ENCODE data around the gene UACA. TPM values are rescaled to one million over a fixed set of nuclear protein-coding genes. Genes with fewer than 3 reads are reported as not detected.
A peak's percentile ranks its signal among the peaks of the same experiment; 100 is the strongest.
"Not testable (repeated sequence)": the region's sequence is repeated elsewhere in the genome, so short reads cannot be mapped to it uniquely, and the experiment has no call there.

The UACA gene, protein sequence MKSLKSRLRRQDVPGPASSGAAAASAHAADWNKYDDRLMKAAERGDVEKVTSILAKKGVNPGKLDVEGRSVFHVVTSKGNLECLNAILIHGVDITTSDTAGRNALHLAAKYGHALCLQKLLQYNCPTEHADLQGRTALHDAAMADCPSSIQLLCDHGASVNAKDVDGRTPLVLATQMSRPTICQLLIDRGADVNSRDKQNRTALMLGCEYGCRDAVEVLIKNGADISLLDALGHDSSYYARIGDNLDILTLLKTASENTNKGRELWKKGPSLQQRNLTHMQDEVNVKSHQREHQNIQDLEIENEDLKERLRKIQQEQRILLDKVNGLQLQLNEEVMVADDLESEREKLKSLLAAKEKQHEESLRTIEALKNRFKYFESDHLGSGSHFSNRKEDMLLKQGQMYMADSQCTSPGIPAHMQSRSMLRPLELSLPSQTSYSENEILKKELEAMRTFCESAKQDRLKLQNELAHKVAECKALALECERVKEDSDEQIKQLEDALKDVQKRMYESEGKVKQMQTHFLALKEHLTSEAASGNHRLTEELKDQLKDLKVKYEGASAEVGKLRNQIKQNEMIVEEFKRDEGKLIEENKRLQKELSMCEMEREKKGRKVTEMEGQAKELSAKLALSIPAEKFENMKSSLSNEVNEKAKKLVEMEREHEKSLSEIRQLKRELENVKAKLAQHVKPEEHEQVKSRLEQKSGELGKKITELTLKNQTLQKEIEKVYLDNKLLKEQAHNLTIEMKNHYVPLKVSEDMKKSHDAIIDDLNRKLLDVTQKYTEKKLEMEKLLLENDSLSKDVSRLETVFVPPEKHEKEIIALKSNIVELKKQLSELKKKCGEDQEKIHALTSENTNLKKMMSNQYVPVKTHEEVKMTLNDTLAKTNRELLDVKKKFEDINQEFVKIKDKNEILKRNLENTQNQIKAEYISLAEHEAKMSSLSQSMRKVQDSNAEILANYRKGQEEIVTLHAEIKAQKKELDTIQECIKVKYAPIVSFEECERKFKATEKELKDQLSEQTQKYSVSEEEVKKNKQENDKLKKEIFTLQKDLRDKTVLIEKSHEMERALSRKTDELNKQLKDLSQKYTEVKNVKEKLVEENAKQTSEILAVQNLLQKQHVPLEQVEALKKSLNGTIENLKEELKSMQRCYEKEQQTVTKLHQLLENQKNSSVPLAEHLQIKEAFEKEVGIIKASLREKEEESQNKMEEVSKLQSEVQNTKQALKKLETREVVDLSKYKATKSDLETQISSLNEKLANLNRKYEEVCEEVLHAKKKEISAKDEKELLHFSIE (N-terminal part only)
- 100 to 1,000 TPM; 114 to 132 TPM for total RNA-seq
- 100 to 1,000 TPM in 1 of 2 donors, 10 to 100 TPM in 1; 59.6 to 185 TPM for polyA plus RNA-seq
- long read RNA-seq, donor 1, partial matches to known transcripts, result 438 of 517 reads
- long read RNA-seq, donor 1, other reads (novel, unspliced or antisense), result 75 of 517 reads
- long read RNA-seq, donor 2, full-length matches to known transcripts, result 5 of 63 reads
- long read RNA-seq, donor 2, partial matches to known transcripts, result 40 of 63 reads
- long read RNA-seq, donor 2, other reads (novel, unspliced or antisense), result 18 of 63 reads

DNA sequence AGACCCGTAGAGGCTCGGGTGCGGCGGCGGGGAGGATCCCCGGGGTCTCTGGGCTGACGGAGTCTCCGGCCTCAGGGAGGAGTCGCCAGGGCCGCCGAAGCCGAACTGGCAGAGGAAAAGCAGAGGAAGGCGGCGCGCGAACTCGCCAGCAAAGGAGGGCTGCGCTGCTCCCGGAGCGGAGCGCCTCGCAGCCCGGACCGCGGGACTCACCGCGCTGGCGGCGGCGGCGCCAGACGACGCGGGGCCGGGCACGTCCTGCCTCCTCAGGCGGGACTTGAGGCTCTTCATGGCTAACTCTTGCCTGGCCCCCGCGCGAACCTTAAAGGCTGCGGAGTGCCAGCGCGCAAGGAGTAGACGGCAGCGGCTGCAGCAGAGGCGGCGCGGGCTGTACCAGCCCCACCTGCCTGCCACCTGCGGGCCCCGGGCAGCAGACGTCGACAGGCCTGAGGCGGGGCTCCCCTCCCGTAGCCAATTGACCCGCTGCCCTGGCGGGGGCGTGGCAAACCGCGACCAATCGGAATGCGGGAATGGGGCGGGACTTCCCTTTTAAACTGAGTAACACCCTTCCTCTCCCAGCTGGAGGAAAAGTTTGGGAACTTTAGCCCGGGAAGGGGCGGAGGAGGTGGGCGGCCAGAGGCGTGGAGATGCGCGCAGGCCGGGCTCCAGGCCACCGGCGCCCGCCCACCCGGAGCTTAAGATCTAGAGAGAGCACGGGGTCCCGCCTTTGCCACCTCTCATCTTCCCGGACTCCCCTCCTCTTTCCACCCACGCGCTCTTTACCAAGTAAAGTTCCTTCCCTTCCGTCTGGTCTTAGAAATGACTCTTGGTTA lies at the start of gene UACA:
UACA (minus strand) TSS at position 439 of the 830 bp plus-strand sequence; CDS start at position 288, 151 bp downstream.
- intact Hi-C loops (cut with DNase I), result loop anchor here (1.0 to 10.0 kb wide), 2 partner anchors 37 to 51 kb away; no protein-coding TSS in a partner anchor
- H3K9me3 ChIP-seq (ENCODE audit: control insufficient read depth, low read length), result no peaks in the 10 kb centered on the region
- WGBS, 2 donors, result 0 to 1% methylated on average over 73 to 79 of the region's 79 CpGs

DNA sequence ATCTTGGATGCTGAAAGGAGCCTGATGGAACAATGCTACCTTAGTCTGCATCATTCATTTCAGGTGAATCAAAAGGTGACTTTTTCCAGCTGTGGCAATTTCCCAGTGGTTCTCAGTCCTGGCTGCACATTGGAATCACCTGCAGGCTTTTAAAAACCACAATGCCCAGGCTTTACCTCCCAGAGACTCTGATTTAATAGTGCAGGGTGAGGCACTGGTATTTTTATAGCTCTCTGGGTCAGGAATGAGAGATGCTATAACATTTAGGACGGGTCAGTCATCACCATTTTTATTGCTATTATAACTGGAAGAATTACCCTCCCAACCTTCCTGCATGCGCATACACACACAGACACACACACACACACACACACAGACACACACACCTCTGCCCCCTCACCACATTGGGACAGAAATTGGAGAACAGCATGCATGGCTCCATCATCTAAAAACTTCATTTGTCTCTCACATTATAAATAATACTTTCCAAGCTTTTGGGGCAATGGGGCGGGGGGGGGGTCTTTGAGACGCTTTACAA lies 49.5 kb upstream of the UACA start:
- Histone ChIP-seq H3K27me3 (ENCODE audit: control insufficient read depth in 1 of 2, insufficient read depth in 2 of 2, low read length in 1 of 2) (no peaks in the 10 kb centered on the region), H3K27ac (ENCODE audit: low read depth in 1 of 2, low read length in 2 of 2) (no peak overlapping the region), H3K36me3 (ENCODE audit: control insufficient read depth in 1 of 2, insufficient read depth in 2 of 2, low read length in 1 of 2) (no peaks in the 10 kb centered on the region), H3K9me3 (ENCODE audit: control insufficient read depth, low read length) (no peaks in the 10 kb centered on the region), H3K4me3 (ENCODE audit: low read length in 2 of 2) (no peak overlapping the region), H3K4me1 (ENCODE audit: control insufficient read depth in 1 of 2, insufficient read depth in 2 of 2, low read length in 2 of 2) (peaks cover 0 to 3% of the 10 kb centered on the region in 2 donors)
- WGBS, 2 donors, result 90% methylated on average over 4 of the region's 4 CpGs
- intact Hi-C loops (cut with DNase I), result loop anchor here (2.0 to 10.0 kb wide), 2 partner anchors 48 to 132 kb away; partner anchors contain the start of gene UACA (in 1 of the 2)
- DNase-seq (no peak), ATAC-seq (ENCODE audit: low FRiP score) (no peak)

More for the DNA sequence above, at the start of gene UACA:
- peak; percentile 98 for ATAC-seq (ENCODE audit: low FRiP score)
- Histone ChIP-seq H3K36me3 (ENCODE audit: control insufficient read depth in 1 of 2, insufficient read depth in 2 of 2, low read length in 1 of 2) (no peaks in the 10 kb centered on the region), H3K27me3 (ENCODE audit: control insufficient read depth in 1 of 2, insufficient read depth in 2 of 2, low read length in 1 of 2) (no peaks in the 10 kb centered on the region), H3K4me3 (ENCODE audit: low read length in 2 of 2) (peak within 1 kb of the TSS; percentile 72 to 90), H3K4me1 (ENCODE audit: control insufficient read depth in 1 of 2, insufficient read depth in 2 of 2, low read length in 2 of 2) (no peaks in the 10 kb centered on the region), H3K27ac (ENCODE audit: low read depth in 1 of 2, low read length in 2 of 2) (peak within 1 kb of the TSS; percentile 90 to 93)
- peak; percentile 97 to 98 for DNase-seq

DNA sequence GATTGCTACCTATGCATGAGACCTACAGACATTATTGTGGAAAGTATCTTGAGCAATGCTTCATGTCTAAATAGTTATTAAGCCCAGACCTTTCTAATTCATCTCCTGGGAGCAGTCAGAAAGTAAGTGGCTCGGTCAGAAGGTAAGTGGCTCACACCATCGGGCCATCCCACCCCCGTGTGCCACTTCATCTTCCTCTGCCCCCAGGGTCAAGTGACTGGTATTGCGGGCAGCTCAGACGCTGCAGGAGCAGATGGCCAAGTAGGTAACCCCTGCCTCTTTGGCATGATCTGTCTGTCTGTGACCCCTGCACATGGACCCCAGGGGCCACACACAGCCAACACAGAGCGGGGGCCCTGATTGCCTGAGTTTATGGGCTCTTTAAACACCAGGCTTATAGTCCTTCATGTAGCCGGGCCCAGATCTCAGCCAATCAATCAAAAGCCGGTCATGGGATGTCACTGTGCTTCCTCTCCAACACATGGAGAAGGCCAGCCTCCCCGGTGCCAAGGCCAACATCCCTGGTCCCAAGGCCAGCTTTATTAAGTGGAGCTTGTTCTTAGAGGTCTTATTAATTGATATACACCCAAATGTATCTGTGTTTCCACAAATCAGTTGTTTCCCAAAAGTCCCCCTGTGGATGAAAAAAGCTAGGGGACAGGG lies 47.7 kb upstream of the UACA start:
- Histone ChIP-seq H3K27me3 (ENCODE audit: control insufficient read depth in 1 of 2, insufficient read depth in 2 of 2, low read length in 1 of 2) (no peaks in the 10 kb centered on the region), H3K27ac (ENCODE audit: low read depth in 1 of 2, low read length in 2 of 2) (no peak overlapping the region), H3K36me3 (ENCODE audit: control insufficient read depth in 1 of 2, insufficient read depth in 2 of 2, low read length in 1 of 2) (no peaks in the 10 kb centered on the region), H3K9me3 (ENCODE audit: control insufficient read depth, low read length) (no peaks in the 10 kb centered on the region), H3K4me3 (ENCODE audit: low read length in 2 of 2) (no peak overlapping the region), H3K4me1 (ENCODE audit: control insufficient read depth in 1 of 2, insufficient read depth in 2 of 2, low read length in 2 of 2) (peaks cover 0 to 3% of the 10 kb centered on the region in 2 donors)
- no peak for ATAC-seq (ENCODE audit: low FRiP score)
- no peak for DNase-seq
- WGBS, 2 donors, result 56 to 60% methylated on average over 9 of the region's 9 CpGs
- intact Hi-C loops (cut with DNase I), result loop anchor here in 1 of 2 donors (10.0 kb wide), 1 partner anchor 46 kb away; the partner anchor contains the start of gene UACA

DNA sequence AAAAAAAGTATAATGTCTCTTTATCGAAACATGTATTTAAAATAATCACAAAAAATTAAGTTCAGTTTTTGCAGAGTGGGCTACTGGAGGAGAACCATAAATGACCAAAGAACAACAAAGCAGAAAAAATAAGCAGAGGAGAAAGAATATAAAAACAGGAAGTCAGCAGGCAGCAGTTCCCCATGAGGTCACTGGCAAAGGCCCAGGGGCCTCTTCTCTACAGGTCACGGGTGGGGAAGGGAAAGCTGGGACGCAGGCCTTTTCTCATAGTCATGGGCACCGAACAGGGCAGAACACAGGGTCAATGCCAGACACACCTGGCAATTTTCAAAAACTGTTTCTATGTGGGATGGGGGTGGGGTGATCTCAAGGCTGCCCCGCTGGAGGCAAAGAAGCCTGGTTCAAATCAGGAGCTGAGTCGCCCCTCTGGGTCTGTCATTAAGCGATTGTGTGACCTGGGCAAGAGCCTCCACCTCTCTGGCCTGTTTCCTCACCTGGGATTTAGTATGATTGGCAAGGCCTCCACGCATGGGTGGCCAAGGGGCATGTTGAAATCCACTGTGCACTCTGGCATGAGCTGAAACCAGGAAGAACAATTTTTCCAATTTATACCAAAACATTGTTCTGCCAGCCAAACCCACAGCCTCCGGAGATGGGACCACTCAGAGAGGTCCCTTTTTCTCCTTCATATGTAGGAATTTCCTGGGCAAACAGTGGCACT lies 43.8 kb upstream of the UACA start:
- DNase-seq (peak in 1 of 2 donors; percentile 88), ATAC-seq (ENCODE audit: low FRiP score) (peak; percentile 53)
- 59 to 62% methylated on average over 9 of the region's 9 CpGs for WGBS, 2 donors
- H3K4me3 ChIP-seq (ENCODE audit: low read length in 2 of 2), result no peak overlapping the region
- H3K27ac ChIP-seq (ENCODE audit: low read depth in 1 of 2, low read length in 2 of 2), result no peak overlapping the region
- intact Hi-C loops (cut with DNase I), result loop anchor here in 1 of 2 donors (10.0 kb wide), 1 partner anchor 62 kb away; no protein-coding TSS in a partner anchor
- no peaks in the 10 kb centered on the region for H3K9me3 ChIP-seq (ENCODE audit: control insufficient read depth, low read length)
- H3K27me3 ChIP-seq (ENCODE audit: control insufficient read depth in 1 of 2, insufficient read depth in 2 of 2, low read length in 1 of 2), result no peaks in the 10 kb centered on the region
- peaks cover 0 to 5% of the 10 kb centered on the region in 2 donors for H3K4me1 ChIP-seq (ENCODE audit: control insufficient read depth in 1 of 2, insufficient read depth in 2 of 2, low read length in 2 of 2)
- no peaks in the 10 kb centered on the region for H3K36me3 ChIP-seq (ENCODE audit: control insufficient read depth in 1 of 2, insufficient read depth in 2 of 2, low read length in 1 of 2)

DNA sequence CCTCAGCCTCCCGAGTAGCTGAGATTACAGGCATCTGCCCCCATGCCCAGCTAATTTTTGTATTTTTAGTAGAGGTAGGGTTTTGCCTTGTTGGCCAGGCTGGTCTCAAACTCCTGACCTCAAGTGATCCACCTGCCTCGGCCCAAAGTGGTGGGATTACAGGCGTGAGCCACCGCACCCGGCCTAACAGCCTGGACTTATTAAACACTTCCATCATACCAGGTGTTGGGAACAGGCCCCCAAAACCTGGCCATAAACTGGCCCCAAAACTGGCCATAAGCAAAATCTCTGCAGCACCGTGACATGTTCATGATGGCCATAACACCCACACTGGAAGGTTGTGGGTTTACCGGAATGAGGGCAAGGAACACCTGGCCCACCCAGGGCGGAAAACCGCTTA lies 41.0 kb upstream of the UACA start:
- H3K9me3 ChIP-seq (ENCODE audit: control insufficient read depth, low read length); ATAC-seq (ENCODE audit: low FRiP score); DNase-seq; H3K4me3 ChIP-seq (ENCODE audit: low read length in 2 of 2); H3K4me1 ChIP-seq (ENCODE audit: control insufficient read depth in 1 of 2, insufficient read depth in 2 of 2, low read length in 2 of 2); H3K27me3 ChIP-seq (ENCODE audit: control insufficient read depth in 1 of 2, insufficient read depth in 2 of 2, low read length in 1 of 2); H3K27ac ChIP-seq (ENCODE audit: low read depth in 1 of 2, low read length in 2 of 2); H3K36me3 ChIP-seq (ENCODE audit: control insufficient read depth in 1 of 2, insufficient read depth in 2 of 2, low read length in 1 of 2): not testable (repeated sequence)
- intact Hi-C loops (cut with DNase I), result loop anchor here in 1 of 2 donors (10.0 kb wide), 1 partner anchor 60 kb away; no protein-coding TSS in a partner anchor
- 97% methylated on average over 9 of the region's 9 CpGs for WGBS, 2 donors

DNA sequence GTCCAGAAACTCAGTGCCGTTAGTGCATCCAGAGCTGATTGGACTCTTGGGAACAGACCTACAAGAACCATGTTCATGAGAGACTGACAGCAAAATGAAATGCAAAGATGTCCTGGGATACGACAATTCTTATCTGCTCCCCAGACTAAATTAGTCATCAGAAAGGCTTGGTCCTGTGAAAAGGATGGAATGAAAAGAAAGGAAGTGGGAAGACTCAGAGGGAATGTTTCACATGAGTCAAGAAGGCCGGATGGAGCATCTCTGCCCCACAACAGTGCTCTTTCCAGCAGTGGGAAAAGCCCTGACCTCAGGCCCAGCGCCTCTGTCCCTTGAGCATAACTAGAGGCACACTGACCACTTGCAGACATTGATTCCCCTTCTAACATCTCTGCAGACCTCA lies 39.3 kb upstream of the UACA start:
- ATAC-seq (ENCODE audit: low FRiP score) (no peak), DNase-seq (no peak)
- no peaks in the 10 kb centered on the region for H3K27me3 ChIP-seq (ENCODE audit: control insufficient read depth in 1 of 2, insufficient read depth in 2 of 2, low read length in 1 of 2)
- 80 to 93% methylated on average over 4 of the region's 4 CpGs for WGBS, 2 donors
- intact Hi-C loops (cut with DNase I), result loop anchor here in 1 of 2 donors (10.0 kb wide), 1 partner anchor 58 kb away; no protein-coding TSS in a partner anchor
- no peak overlapping the region for H3K27ac ChIP-seq (ENCODE audit: low read depth in 1 of 2, low read length in 2 of 2)
- no peaks in the 10 kb centered on the region for H3K36me3 ChIP-seq (ENCODE audit: control insufficient read depth in 1 of 2, insufficient read depth in 2 of 2, low read length in 1 of 2)
- H3K9me3 ChIP-seq (ENCODE audit: control insufficient read depth, low read length), result no peaks in the 10 kb centered on the region
- peaks cover 0 to 3% of the 10 kb centered on the region in 2 donors for H3K4me1 ChIP-seq (ENCODE audit: control insufficient read depth in 1 of 2, insufficient read depth in 2 of 2, low read length in 2 of 2)
- H3K4me3 ChIP-seq (ENCODE audit: low read length in 2 of 2), result no peak overlapping the region
